Mesothelial cell of epicardium (in vitro differentiated cells): ENCODE measurements around the gene C10orf62. TPM values are rescaled to one million over a fixed set of nuclear protein-coding genes. Genes with fewer than 3 reads are reported as not detected.
A peak's percentile ranks its signal among the peaks of the same experiment; 100 is the strongest.

Source experiments
- DNase-seq, 2 experiments: peaks; one replicate each; pipeline ENCODE4 v3.0.0; 2021; ENCODE audit warnings: low spot score in 2 of 2; ENCODE audit not compliant: unreplicated experiment in 2 of 2
- H3K27ac Mint-ChIP-seq: 2 replicates; pipeline ENCODE4 v1.8.0; 2021; ENCODE audit warnings: mixed read lengths
- H3K27me3 Mint-ChIP-seq: 2 replicates; pipeline ENCODE4 v1.8.0; 2021; ENCODE audit warnings: low read depth, mixed read lengths
- H3K36me3 Mint-ChIP-seq: 2 replicates; pipeline ENCODE4 v1.8.0; 2021; ENCODE audit warnings: mixed read lengths
- H3K4me1 Mint-ChIP-seq: 2 replicates; pipeline ENCODE4 v1.8.0; 2021; ENCODE audit warnings: mixed read lengths
- H3K4me3 Mint-ChIP-seq: 2 replicates; pipeline ENCODE4 v1.8.0; 2021; ENCODE audit warnings: mild to moderate bottlenecking, moderate library complexity, mixed read lengths
- H3K9me3 Mint-ChIP-seq: 2 replicates; pipeline ENCODE4 v1.8.0; 2021; ENCODE audit warnings: mixed read lengths
- CTCF ChIP-seq: fragments of 200-600 bp; sonication (generic); IDR thresholded peaks from one replicate; pipeline ENCODE4 v1.5.0; 2021; ENCODE audit warnings: antibody characterized with exemption; ENCODE audit not compliant: unreplicated experiment
- total RNA-seq: library from RNA; stranded (reverse); gene quantifications from 3 replicates; pipeline ENCODE4 v1.2.1, GENCODE V29; 2021

Gene C10orf62
- total RNA-seq, 1 donor from 2014 or later: not detected

- H3K4me3 Mint-ChIP-seq: no peak overlapping the region
- H3K4me1 Mint-ChIP-seq: peaks cover 47% of the 10 kb centered on the region
Observed at GRCh38 chr10:97547271-97547600, 42.3 kb upstream of the C10orf62 start.

GRCh38 chr10:97547962-97548361, 41.6 kb upstream of the C10orf62 start:
- no peaks in the 10 kb centered on the region for H3K9me3 Mint-ChIP-seq
- no peak overlapping the region for H3K4me3 Mint-ChIP-seq
- no peak for TF ChIP-seq CTCF
- no peak overlapping the region for H3K27ac Mint-ChIP-seq
- H3K27me3 Mint-ChIP-seq: no peaks in the 10 kb centered on the region
- H3K4me1 Mint-ChIP-seq: peaks cover 40% of the 10 kb centered on the region
- H3K36me3 Mint-ChIP-seq: no peaks in the 10 kb centered on the region
- no peak for DNase-seq

More at GRCh38 chr10:97547271-97547600, 42.3 kb upstream of the C10orf62 start:
- H3K27me3 Mint-ChIP-seq: no peaks in the 10 kb centered on the region
- no peak for TF ChIP-seq CTCF
- no peaks in the 10 kb centered on the region for H3K36me3 Mint-ChIP-seq
- H3K9me3 Mint-ChIP-seq: no peaks in the 10 kb centered on the region
- DNase-seq: no peak
- no peak overlapping the region for H3K27ac Mint-ChIP-seq

GRCh38 chr10:97548828-97549455, 40.6 kb upstream of the C10orf62 start:
- no peak for DNase-seq
- H3K36me3 Mint-ChIP-seq: no peaks in the 10 kb centered on the region
- no peaks in the 10 kb centered on the region for H3K27me3 Mint-ChIP-seq
- no peak for TF ChIP-seq CTCF
- H3K9me3 Mint-ChIP-seq: no peaks in the 10 kb centered on the region
- H3K4me1 Mint-ChIP-seq: peaks cover 36% of the 10 kb centered on the region
- H3K27ac Mint-ChIP-seq: peak overlapping the region; percentile 94
- no peak overlapping the region for H3K4me3 Mint-ChIP-seq

- DNase-seq: no peak
- peaks cover 36% of the 10 kb centered on the region for H3K4me1 Mint-ChIP-seq
- no peak for TF ChIP-seq CTCF
Observed at GRCh38 chr10:97549587-97550322, 39.8 kb upstream of the C10orf62 start.

GRCh38 chr10:97550336-97551149, 39.0 kb upstream of the C10orf62 start:
- Mint-ChIP-seq H3K27me3 (no peaks in the 10 kb centered on the region), H3K9me3 (peaks cover 4% of the 10 kb centered on the region), H3K4me3 (no peak overlapping the region), H3K4me1 (peaks cover 36% of the 10 kb centered on the region), H3K27ac (peak overlapping the region; percentile 94), H3K36me3 (no peaks in the 10 kb centered on the region)
- TF ChIP-seq CTCF: no peak
- DNase-seq: no peak

More at GRCh38 chr10:97549587-97550322, 39.8 kb upstream of the C10orf62 start:
- H3K27me3 Mint-ChIP-seq: no peaks in the 10 kb centered on the region
- no peaks in the 10 kb centered on the region for H3K36me3 Mint-ChIP-seq
- H3K4me3 Mint-ChIP-seq: no peak overlapping the region
- no peaks in the 10 kb centered on the region for H3K9me3 Mint-ChIP-seq
- peak overlapping the region; percentile 94 for H3K27ac Mint-ChIP-seq
